Right lobe of liver (tissue), 6 donors: Measurements from ENCODE around the gene AATK. TPM values are rescaled to one million over a fixed set of nuclear protein-coding genes. Genes with fewer than 3 reads are reported as not detected.

Source experiments
- ATAC-seq, 4 donors: fragments of 200-7000 bp; cut with Tn5 transposase; one replicate each; pipeline ENCODE4 v1.9.1; 2020; ENCODE audit warnings: mild to moderate bottlenecking in 4 of 4, moderate library complexity in 4 of 4
- DNase-seq, 3 donors: peaks; one replicate each; pipeline ENCODE4 v3.0.0-alpha.2; 2020
- H3K27ac ChIP-seq, 3 donors: fragments of 200-600 bp; one replicate each; pipeline ENCODE4 v1.8.0; 2022
- H3K27me3 ChIP-seq, 2 donors: fragments of 200-600 bp; one replicate each; pipeline ENCODE4 v1.8.0; 2022
- H3K36me3 ChIP-seq, 4 donors: fragments of 200-600 bp; sonication (generic) in 1 of 4; one replicate each; pipeline versions ENCODE4 v1.5.1 to v1.8.0; 2017 to 2022; ENCODE audit warnings: control low read depth in 1 of 4
- H3K4me1 ChIP-seq, 4 donors: fragments of 200-600 bp; sonication (generic) in 1 of 4; one replicate each; pipeline versions ENCODE4 v1.5.1 to v1.8.0; 2017 to 2022; ENCODE audit warnings: control low read depth in 1 of 4
- H3K4me3 ChIP-seq, 3 donors: fragments of 200-600 bp; one replicate each; pipeline ENCODE4 v1.8.0; 2022
- H3K9me3 ChIP-seq, 4 donors: fragments of 200-600 bp; sonication (generic) in 1 of 4; one replicate each; pipeline versions ENCODE4 v1.5.1 to v1.8.0; 2017 to 2022; ENCODE audit warnings: control low read depth in 1 of 4
- CTCF ChIP-seq, 4 donors: fragments of 200-600 bp in 3 of 4; fragments of 450-650 bp in 1 of 4; IDR thresholded peaks; one replicate each; pipeline versions ENCODE4 v1.5.1 to v1.8.0; 2016 to 2022; ENCODE audit warnings: antibody characterized with exemption in 4 of 4, mild to moderate bottlenecking in 2 of 4
- POLR2A ChIP-seq: fragments of 450-650 bp; IDR thresholded peaks from one replicate; pipeline ENCODE4 v1.6.1; 2017; ENCODE audit warnings: antibody characterized with exemption, mild to moderate bottlenecking
- WGBS: methylation state at CpG from one replicate; pipeline ENCODE4 v1.1.6; 2018; ENCODE audit warnings: low coverage, low lambda C conversion rate; ENCODE audit not compliant: insufficient coverage; ENCODE audit errors: missing lambda C conversion rate; 5-methylcytosine and 5-hydroxymethylcytosine counted together
- intact Hi-C, 2 donors: fragments of 100-400 bp; cut with DNase I; formaldehyde crosslinking; loops; one replicate each; pipeline versions ENCODE4 v1.11.2 to v1.14.1; 2022
- total RNA-seq, 6 experiments: library from RNA; depleted of rRNA in 2 of 6; stranded (reverse); fragments of >200 nt in 2 of 6; fragmentation: NEBNext Ultra II Directional in 3 of 6; extraction: Animal tissue kit (Norgen Biotek cat#: 25700) in 3 of 6; gene quantifications; one replicate each; pipeline versions ENCODE4 v1.1.0 to v1.2.4, GENCODE V29; 2016 to 2023
- donor health status: DM: no; HTN: yes; CAD: no.
- donor health status: DM: no; HTN: no; CAD: no.
- donor health status: DM: no; HTN: no; CAD: no.
- donor health status: DM: no; HTN: yes; CAD: no.
- donor health status: DM: no; HTN: yes; CAD: no.

AATK gene
- total RNA-seq, 6 experiments from 2014 or later: 0.31 to 1.2 (median 0.86) TPM

GRCh38 chr17:81129711-81130367 is 36.2 kb downstream of the AATK start:
- Histone ChIP-seq H3K27ac (no peak overlapping the region), H3K27me3 (no peaks in the 10 kb centered on the region), H3K4me3 (no peak overlapping the region), H3K4me1 (no peaks in the 10 kb centered on the region), H3K36me3 (no peaks in the 10 kb centered on the region), H3K9me3 (no peaks in the 10 kb centered on the region)
- DNase-seq (no peak), ATAC-seq (no peak)
- TF ChIP-seq CTCF (IDR thresholded peaks at IDR 0.05): no peak
- TF ChIP-seq POLR2A: no peak
- no CpG with 5 or more reads among the region's 14 CpGs for WGBS
- intact Hi-C loops: no loop called here

GRCh38 chr17:81129289-81129688 is 36.7 kb downstream of the AATK start:
- WGBS: 92% methylated on average over 6 of the region's 11 CpGs
- no peak overlapping the region for H3K27ac ChIP-seq

GRCh38 chr17:81128774-81129173 is 37.2 kb downstream of the AATK start:
- H3K4me1 ChIP-seq: no peaks in the 10 kb centered on the region
- ATAC-seq (no peak), DNase-seq (no peak)
- no peak overlapping the region for H3K27ac ChIP-seq
- intact Hi-C loops: no loop called here
- 73% methylated on average over 3 of the region's 23 CpGs for WGBS
- H3K4me3 ChIP-seq: no peak overlapping the region
- no peaks in the 10 kb centered on the region for H3K9me3 ChIP-seq
- H3K36me3 ChIP-seq: no peaks in the 10 kb centered on the region
- TF ChIP-seq POLR2A: no peak
- no peak for TF ChIP-seq CTCF (IDR thresholded peaks at IDR 0.05)
- no peaks in the 10 kb centered on the region for H3K27me3 ChIP-seq

More at GRCh38 chr17:81129289-81129688, 36.7 kb downstream of the AATK start:
- TF ChIP-seq POLR2A (no peak), CTCF (IDR thresholded peaks at IDR 0.05) (no peak)
- DNase-seq (no peak), ATAC-seq (no peak)
- intact Hi-C loops: no loop called here
- Histone ChIP-seq H3K36me3 (no peaks in the 10 kb centered on the region), H3K9me3 (no peaks in the 10 kb centered on the region), H3K27me3 (no peaks in the 10 kb centered on the region), H3K4me3 (no peak overlapping the region), H3K4me1 (no peaks in the 10 kb centered on the region)

GRCh38 chr17:81128338-81128737 is 37.7 kb downstream of the AATK start:
- no peak for TF ChIP-seq CTCF (IDR thresholded peaks at IDR 0.05)
- no peak for TF ChIP-seq POLR2A
- Histone ChIP-seq H3K27me3 (no peaks in the 10 kb centered on the region), H3K4me3 (no peak overlapping the region), H3K36me3 (no peaks in the 10 kb centered on the region), H3K4me1 (no peaks in the 10 kb centered on the region), H3K27ac (no peak overlapping the region), H3K9me3 (no peaks in the 10 kb centered on the region)
- no peak for ATAC-seq
- intact Hi-C loops: no loop called here
- no peak for DNase-seq
- 100% methylated on average over 5 of the region's 14 CpGs for WGBS
